GM23338 (cell line): Measurements from ENCODE around the gene RIC3.

ENCODE experiments used
- CREB1 ChIP-seq: fragments of 250-450 bp; sonication (Bioruptor Pico); IDR thresholded peaks from 2 replicates; pipeline ENCODE4 v1.5.0; 2020; ENCODE audit warnings: low read depth, mild to moderate bottlenecking, moderate library complexity
- CTCF ChIP-seq, 2 experiments: fragments of 200-600 bp in 1 of 2; sonication (generic) in 1 of 2; conservative IDR thresholded peaks; 2 replicates each; pipeline versions ENCODE4 v1.5.1 to v1.6.1; 2016 to 2017; ENCODE audit warnings: antibody characterized with exemption in 2 of 2, low read depth in 2 of 2, mild to moderate bottlenecking in 2 of 2, moderate library complexity in 1 of 2
- ETS1 ChIP-seq: IDR thresholded peaks from 2 replicates; pipeline ENCODE4 v1.6.1; 2016; ENCODE audit warnings: antibody characterized with exemption
- EZH2 ChIP-seq: fragments of 200-600 bp; sonication (generic); IDR thresholded peaks from one replicate; pipeline ENCODE4 v1.8.0; 2017; ENCODE audit warnings: antibody characterized with exemption, mild to moderate bottlenecking, low read depth; ENCODE audit not compliant: unreplicated experiment
- EZH2phosphoT487 ChIP-seq: fragments of 200-600 bp; sonication (generic); IDR thresholded peaks from one replicate; pipeline ENCODE4 v1.8.1; 2018; ENCODE audit warnings: antibody characterized with exemption; ENCODE audit not compliant: unreplicated experiment
- NANOG ChIP-seq: IDR thresholded peaks from 2 replicates; pipeline ENCODE4 v1.6.1; 2016; ENCODE audit warnings: antibody characterized with exemption, borderline replicate concordance
- POLR2AphosphoS5 ChIP-seq: IDR thresholded peaks from 2 replicates; pipeline ENCODE4 v1.6.1; 2016; ENCODE audit warnings: antibody characterized with exemption, low read depth
- REST ChIP-seq: IDR thresholded peaks from one replicate; pipeline ENCODE4 v1.6.1; 2018; ENCODE audit warnings: antibody characterized with exemption; ENCODE audit not compliant: unreplicated experiment
- STAT1 ChIP-seq: IDR thresholded peaks from one replicate; pipeline ENCODE4 v1.6.1; 2016; ENCODE audit warnings: antibody characterized with exemption; ENCODE audit not compliant: unreplicated experiment
- ZNF114 ChIP-seq: fragments of 250-450 bp; sonication (Bioruptor Pico); IDR thresholded peaks from 2 replicates; pipeline ENCODE4 v1.5.0; 2020; ENCODE audit warnings: mild to moderate bottlenecking, moderate library complexity

GRCh38 chr11:8082391-8083087 lies 86.3 kb downstream of the RIC3 start:
- TF ChIP-seq CTCF (conservative IDR thresholded peaks at IDR 0.05; ENCODE audit: low read depth in 2 of 2) (no peak), EZH2phosphoT487 (no peak), REST (no peak), ZNF114 (CRISPR knock-in tag) (no peak), POLR2AphosphoS5 (no peak), STAT1 (no peak), EZH2 (no peak), CREB1 (CRISPR knock-in tag) (no peak), ETS1 (no peak), NANOG (no peak)
